Tibial artery (tissue), 4 donors: Measurements from ENCODE around the gene TP63.

Experiments used
- DNase-seq, 2 donors: peaks; one replicate each; pipeline ENCODE4 v3.0.0-alpha.2; 2019
- H3K27ac ChIP-seq, 2 donors: fragments of 200-600 bp; sonication (generic) in 1 of 2; 1 replicate in 1 of 2; 2 replicates in 1 of 2; pipeline ENCODE4 v1.5.1; 2018 to 2019; ENCODE audit warnings: mild to moderate bottlenecking in 1 of 2
- H3K27me3 ChIP-seq, 2 donors: fragments of 200-600 bp; sonication (generic) in 1 of 2; one replicate each; pipeline versions ENCODE4 v1.5.1 to v1.6.0; 2016 to 2019
- H3K36me3 ChIP-seq, 3 donors: fragments of 200-600 bp; sonication (generic) in 2 of 3; one replicate each; pipeline ENCODE4 v1.5.1; 2016 to 2019; ENCODE audit warnings: mild to moderate bottlenecking in 2 of 3
- H3K4me1 ChIP-seq, 4 donors: fragments of 200-600 bp; sonication (generic) in 2 of 4; 1 replicate in 3 of 4; 2 replicates in 1 of 4; pipeline ENCODE4 v1.5.1; 2016 to 2019
- H3K4me3 ChIP-seq, 2 donors: fragments of 200-600 bp; sonication (generic) in 1 of 2; 1 replicate in 1 of 2; 2 replicates in 1 of 2; pipeline ENCODE4 v1.5.1; 2018 to 2019; ENCODE audit warnings: mild to moderate bottlenecking in 2 of 2
- H3K9me3 ChIP-seq, 3 donors: fragments of 200-600 bp; sonication (generic) in 1 of 3; one replicate each; pipeline ENCODE4 v1.5.1; 2016 to 2019
- CTCF ChIP-seq, 2 experiments: fragments of 200-600 bp in 1 of 2; fragments of 450-650 bp in 1 of 2; IDR thresholded peaks; one replicate each; pipeline ENCODE4 v1.5.1; 2017 to 2019; ENCODE audit warnings: antibody characterized with exemption in 2 of 2, mild to moderate bottlenecking in 1 of 2, moderate library complexity in 1 of 2
- intact Hi-C: fragments of 100-400 bp; cut with DNase I; formaldehyde crosslinking; loops from one replicate; pipeline ENCODE4 v1.15.0; 2023; ENCODE audit warnings: low total_unique reads

Gene TP63

GRCh38 chr3:189621948-189622603 is 9.1 kb upstream of the TP63 start:
- Histone ChIP-seq H3K27me3 (no peaks in the 10 kb centered on the region), H3K27ac (no peak overlapping the region), H3K4me1 (no peaks in the 10 kb centered on the region), H3K36me3 (no peaks in the 10 kb centered on the region), H3K9me3 (no peaks in the 10 kb centered on the region), H3K4me3 (no peak overlapping the region)
- DNase-seq = no peak
- no peak for TF ChIP-seq CTCF (IDR thresholded peaks at IDR 0.05)
- intact Hi-C loops = no loop called here

- Histone ChIP-seq H3K27me3 (no peaks in the 10 kb centered on the region), H3K27ac (no peak overlapping the region), H3K36me3 (no peaks in the 10 kb centered on the region), H3K4me1 (no peaks in the 10 kb centered on the region), H3K4me3 (no peak overlapping the region), H3K9me3 (no peaks in the 10 kb centered on the region)
- no peak for TF ChIP-seq CTCF (IDR thresholded peaks at IDR 0.05)
- no peak for DNase-seq
- intact Hi-C loops = no loop called here
These were observed 8.6 kb upstream of the TP63 start for GRCh38 chr3:189622629-189623028.

DNA sequence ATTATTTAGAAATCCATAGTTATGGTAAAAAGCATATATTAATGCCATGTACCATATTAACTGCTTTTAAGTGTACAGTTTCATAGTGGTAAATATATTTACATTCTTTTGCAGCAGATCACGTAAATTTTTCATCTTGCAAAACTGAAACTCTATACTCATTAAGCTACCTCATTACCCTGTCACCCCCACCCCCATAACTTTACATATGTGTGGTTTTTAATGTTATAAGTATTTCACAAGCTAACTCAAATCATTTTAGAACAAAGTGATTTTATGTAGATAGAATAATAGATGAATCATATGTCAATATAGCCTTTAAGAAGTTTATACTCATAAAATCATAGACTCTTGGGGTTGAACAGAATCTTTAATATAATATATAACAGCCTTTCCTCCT is 7.1 kb upstream of the TP63 start:
- Histone ChIP-seq H3K4me1 (peaks cover 0 to 2% (median 0%) of the 10 kb centered on the region in 4 donors), H3K9me3 (no peaks in the 10 kb centered on the region), H3K27ac (no peak overlapping the region), H3K36me3 (no peaks in the 10 kb centered on the region), H3K4me3 (no peak overlapping the region), H3K27me3 (no peaks in the 10 kb centered on the region)
- intact Hi-C loops = no loop called here
- TF ChIP-seq CTCF (IDR thresholded peaks at IDR 0.05) = no peak
- DNase-seq = no peak

DNA sequence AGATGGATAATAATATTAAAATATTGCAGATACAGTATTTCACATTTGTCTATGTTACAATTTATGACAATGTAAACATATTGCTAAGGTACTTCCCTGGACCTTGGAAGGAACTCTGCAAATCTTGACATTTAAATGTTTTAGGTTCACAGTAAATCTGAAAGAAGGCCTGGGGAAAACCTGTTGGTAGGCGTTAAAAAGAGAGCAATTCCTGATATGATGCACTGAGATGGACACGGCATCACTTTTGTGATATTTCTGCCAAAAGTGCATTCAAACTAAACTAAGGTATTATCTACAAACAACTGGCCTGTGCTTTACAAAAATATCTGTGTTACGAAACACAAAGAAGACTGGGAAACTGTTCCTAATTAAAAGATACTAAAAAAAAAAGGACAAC is 6.1 kb upstream of the TP63 start:
- no peak overlapping the region for H3K27ac ChIP-seq
- no peak for DNase-seq
- no peaks in the 10 kb centered on the region for H3K27me3 ChIP-seq
- no peaks in the 10 kb centered on the region for H3K36me3 ChIP-seq
- H3K9me3 ChIP-seq = no peaks in the 10 kb centered on the region
- intact Hi-C loops = no loop called here
- H3K4me1 ChIP-seq = peaks cover 0 to 9% (median 8%) of the 10 kb centered on the region in 4 donors
- H3K4me3 ChIP-seq = no peak overlapping the region
- no peak for TF ChIP-seq CTCF (IDR thresholded peaks at IDR 0.05)

DNA sequence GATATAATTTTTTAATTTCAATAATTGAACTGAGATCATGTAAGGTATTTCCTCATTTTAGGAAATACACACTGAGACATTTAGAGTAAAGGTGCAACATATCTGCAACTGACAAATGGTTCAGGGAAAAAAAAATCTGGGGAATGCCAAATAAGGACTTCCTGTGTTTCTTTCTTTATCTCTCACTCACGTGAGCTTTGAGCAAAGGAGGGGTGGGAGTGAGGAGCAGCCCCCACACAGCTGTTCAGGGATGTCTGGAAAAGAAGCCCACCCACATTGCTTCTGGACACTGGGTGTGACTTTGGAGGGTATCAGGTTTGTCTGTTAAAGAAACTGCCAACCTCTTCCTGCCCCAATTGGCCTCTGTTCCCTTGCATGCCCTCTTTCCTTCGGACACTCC is 5.6 kb upstream of the TP63 start:
- Histone ChIP-seq H3K27ac (no peak overlapping the region), H3K4me1 (peaks cover 0 to 14% (median 10%) of the 10 kb centered on the region in 4 donors), H3K27me3 (no peaks in the 10 kb centered on the region), H3K36me3 (no peaks in the 10 kb centered on the region), H3K9me3 (no peaks in the 10 kb centered on the region), H3K4me3 (no peak overlapping the region)
- no peak for DNase-seq
- TF ChIP-seq CTCF (IDR thresholded peaks at IDR 0.05) = no peak
- intact Hi-C loops = no loop called here

DNA sequence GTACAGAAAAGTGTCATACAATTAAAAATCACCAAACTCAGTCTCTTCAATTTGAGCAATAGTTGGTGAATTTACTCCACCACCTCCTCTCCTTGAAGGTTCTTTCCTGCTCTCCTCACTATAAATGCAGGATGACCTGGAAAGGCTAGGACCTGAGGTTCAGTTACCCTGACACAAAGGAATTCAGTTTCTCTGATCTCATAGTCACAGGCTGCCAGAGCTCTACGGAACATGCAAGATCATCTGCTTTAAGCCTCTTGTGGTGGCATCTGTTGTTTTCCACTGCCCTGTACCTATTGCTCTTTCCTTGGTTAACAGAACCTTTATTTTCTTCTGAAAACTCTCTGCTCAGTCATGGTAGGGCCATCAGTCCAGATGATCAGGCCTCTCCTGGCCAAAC is 4.9 kb upstream of the TP63 start:
- H3K9me3 ChIP-seq = no peaks in the 10 kb centered on the region
- TF ChIP-seq CTCF (IDR thresholded peaks at IDR 0.05) = no peak
- no peaks in the 10 kb centered on the region for H3K27me3 ChIP-seq
- DNase-seq = no peak
- intact Hi-C loops = no loop called here
- H3K36me3 ChIP-seq = no peaks in the 10 kb centered on the region
- H3K4me1 ChIP-seq = peaks cover 0 to 20% (median 10%) of the 10 kb centered on the region in 4 donors
- H3K27ac ChIP-seq = no peak overlapping the region
- H3K4me3 ChIP-seq = no peak overlapping the region
